ACHN (cell line): ENCODE data around the gene FOXC2.
"Not testable (repeated sequence)": the region's sequence is repeated elsewhere in the genome, so short reads cannot be mapped to it uniquely, and the experiment has no call there.

ENCODE experiments used
- DNase-seq: peaks from one replicate; pipeline ENCODE4 v3.0.0-alpha.2; 2015
- in situ Hi-C: cut with HindIII; loops from 2 replicates; pipeline ENCODE4 v1.10.0; 2017; ENCODE audit warnings: low sequenced_read_pairs, low pct_ligation_motif_present, low pct_unique_long_range_greater_than_20kb

The FOXC2 gene

GRCh38 chr16:86579268-86580062 is 12.8 kb downstream of the FOXC2 start:
- DNase-seq, result no peak
- in situ Hi-C loops, result no loop called here

GRCh38 chr16:86580063-86580790 is 13.6 kb downstream of the FOXC2 start:
- no peak for DNase-seq
- in situ Hi-C loops, result no loop called here

GRCh38 chr16:86580791-86581170 is 14.2 kb downstream of the FOXC2 start:
- no peak for DNase-seq
- in situ Hi-C loops, result no loop called here

- DNase-seq, result no peak
- in situ Hi-C loops, result no loop called here
These were observed 14.8 kb downstream of the FOXC2 start for GRCh38 chr16:86581458-86581857.

GRCh38 chr16:86584071-86584685 is 17.5 kb downstream of the FOXC2 start:
- DNase-seq, result no peak
- in situ Hi-C loops, result no loop called here

GRCh38 chr16:86584726-86585721 is 18.4 kb downstream of the FOXC2 start:
- in situ Hi-C loops, result no loop called here
- no peak for DNase-seq

GRCh38 chr16:86585821-86586611 is 19.4 kb downstream of the FOXC2 start:
- DNase-seq, result no peak
- in situ Hi-C loops, result no loop called here

GRCh38 chr16:86587487-86587886 is 20.9 kb downstream of the FOXC2 start:
- no peak for DNase-seq
- in situ Hi-C loops, result no loop called here

GRCh38 chr16:86587955-86588354 is 21.3 kb downstream of the FOXC2 start:
- DNase-seq, in situ Hi-C loops: not testable (repeated sequence)

GRCh38 chr16:86590501-86591144 is 24.0 kb downstream of the FOXC2 start:
- DNase-seq, result no peak
- in situ Hi-C loops, result no loop called here

- no peak for DNase-seq
- in situ Hi-C loops, result no loop called here
These were observed 24.6 kb downstream of the FOXC2 start for GRCh38 chr16:86591270-86591669.

- DNase-seq, result no peak
- in situ Hi-C loops, result no loop called here
These were observed 27.4 kb downstream of the FOXC2 start for GRCh38 chr16:86593913-86594620.

GRCh38 chr16:86594721-86595120 is 28.1 kb downstream of the FOXC2 start:
- DNase-seq, result no peak
- in situ Hi-C loops, result no loop called here

- DNase-seq, result no peak
- in situ Hi-C loops, result no loop called here
These were observed 29.5 kb downstream of the FOXC2 start for GRCh38 chr16:86595983-86596605.

- DNase-seq, result no peak
- in situ Hi-C loops, result no loop called here
These were observed 30.7 kb downstream of the FOXC2 start for GRCh38 chr16:86597126-86597879.
